Keratinocyte (primary cell): ENCODE results near the gene ADGRL3.

Experiments
- CTCF ChIP-seq, 3 experiments: IDR thresholded peaks in 1 of 3; conservative IDR thresholded peaks in 1 of 3; optimal IDR thresholded peaks in 1 of 3; 2 replicates in 2 of 3; 3 replicates in 1 of 3; pipeline versions ENCODE3 to v1.5.1; 2011; ENCODE audit warnings: low read length in 3 of 3, mild to moderate bottlenecking in 3 of 3, moderate library complexity in 2 of 3, control low read depth in 1 of 3, inconsistent platforms in 1 of 3; ENCODE audit not compliant: insufficient read depth in 2 of 3; ENCODE audit errors: extremely low read depth in 1 of 3
- EZH2 ChIP-seq: IDR thresholded peaks from one replicate; pipeline ENCODE4 v1.6.1; 2012; ENCODE audit warnings: inconsistent platforms, mild to moderate bottlenecking, low read length, moderate library complexity

GRCh38 chr4:61160478-61160877 is 39.6 kb upstream of the ADGRL3 start:
- TF ChIP-seq CTCF (optimal IDR thresholded peaks at IDR 0.05 in 1 of 3, IDR thresholded peaks at IDR 0.05 in 1 of 3, conservative IDR thresholded peaks at IDR 0.05 in 1 of 3; ENCODE audit: extremely low read depth in 1 of 3, insufficient read depth in 2 of 3, low read length in 3 of 3), result no peak
- TF ChIP-seq EZH2, result no peak
